Measurements from ENCODE around the gene TSPEAR. TPM values are rescaled to one million over a fixed set of nuclear protein-coding genes. Genes with fewer than 3 reads are reported as not detected.

Gene TSPEAR
- total and polyA plus RNA-seq, 2 donors (not counting 1 experiment from before 2014, with no cell fraction given) = not detected

DNA sequence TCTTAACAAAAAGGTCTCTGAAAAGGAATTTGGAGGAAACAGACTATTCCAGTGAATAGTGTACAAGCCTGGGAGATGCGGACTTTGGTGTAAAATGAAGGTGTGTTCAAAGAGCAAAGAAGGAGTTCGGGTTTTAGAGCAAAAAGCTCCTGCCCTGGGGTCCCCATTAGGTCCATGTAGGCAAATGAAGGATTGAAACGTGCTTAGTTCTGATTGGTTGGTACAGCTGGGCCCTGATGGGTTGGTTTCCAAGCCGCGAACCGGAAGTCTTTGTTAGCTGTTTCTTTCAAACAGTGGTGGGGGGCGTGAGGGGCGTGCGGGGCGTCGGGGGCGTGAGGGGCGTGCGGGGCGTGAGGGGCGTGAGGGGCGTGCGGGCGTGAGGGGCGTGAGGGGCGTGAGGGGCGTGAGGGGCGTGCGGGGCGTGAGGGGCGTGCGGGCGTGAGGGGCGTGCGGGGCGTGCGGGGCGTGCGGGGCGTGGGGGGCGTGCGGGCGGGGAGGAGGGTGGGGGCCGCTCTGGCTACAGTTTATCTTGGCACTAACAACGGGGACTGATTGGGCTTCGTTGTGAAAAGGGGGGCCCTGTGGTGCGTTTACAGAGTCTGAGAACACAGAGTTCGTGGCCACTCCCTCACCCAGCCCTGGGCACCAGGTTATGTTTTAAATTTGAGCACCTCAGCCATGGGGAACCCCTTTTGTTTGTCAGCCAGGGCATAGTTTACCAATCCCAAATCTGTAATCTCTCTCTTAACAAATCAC, 226.7 kb downstream of the TSPEAR start:
- no peak overlapping the region for H3K4me3 ChIP-seq (replicated peaks in 1 of 4; ENCODE audit: control extremely low read depth in 1 of 4, insufficient read depth in 1 of 4, low read depth in 3 of 4, low read length in 4 of 4)
- no peaks in the 10 kb centered on the region for H3K4me1 ChIP-seq (ENCODE audit: control insufficient read depth, extremely low read depth, insufficient read depth, low read length)
- TF ChIP-seq, protein P1, sequence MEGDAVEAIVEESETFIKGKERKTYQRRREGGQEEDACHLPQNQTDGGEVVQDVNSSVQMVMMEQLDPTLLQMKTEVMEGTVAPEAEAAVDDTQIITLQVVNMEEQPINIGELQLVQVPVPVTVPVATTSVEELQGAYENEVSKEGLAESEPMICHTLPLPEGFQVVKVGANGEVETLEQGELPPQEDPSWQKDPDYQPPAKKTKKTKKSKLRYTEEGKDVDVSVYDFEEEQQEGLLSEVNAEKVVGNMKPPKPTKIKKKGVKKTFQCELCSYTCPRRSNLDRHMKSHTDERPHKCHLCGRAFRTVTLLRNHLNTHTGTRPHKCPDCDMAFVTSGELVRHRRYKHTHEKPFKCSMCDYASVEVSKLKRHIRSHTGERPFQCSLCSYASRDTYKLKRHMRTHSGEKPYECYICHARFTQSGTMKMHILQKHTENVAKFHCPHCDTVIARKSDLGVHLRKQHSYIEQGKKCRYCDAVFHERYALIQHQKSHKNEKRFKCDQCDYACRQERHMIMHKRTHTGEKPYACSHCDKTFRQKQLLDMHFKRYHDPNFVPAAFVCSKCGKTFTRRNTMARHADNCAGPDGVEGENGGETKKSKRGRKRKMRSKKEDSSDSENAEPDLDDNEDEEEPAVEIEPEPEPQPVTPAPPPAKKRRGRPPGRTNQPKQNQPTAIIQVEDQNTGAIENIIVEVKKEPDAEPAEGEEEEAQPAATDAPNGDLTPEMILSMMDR (conservative IDR thresholded peaks at IDR 0.05 in 1 of 2, IDR thresholded peaks at IDR 0.05 in 1 of 2; ENCODE audit: low read depth in 1 of 2, low read length in 2 of 2) = no peak
- no peak for TF ChIP-seq EZH2 (IDR thresholded peaks at IDR 0.05; ENCODE audit: low read length, missing control alignments)
- no peaks in the 10 kb centered on the region for H3K9me3 ChIP-seq (ENCODE audit: control insufficient read depth, insufficient read depth, low read depth, low read length)
- no peak overlapping the region for H3K9ac ChIP-seq (ENCODE audit: insufficient read depth, low read length)
- no peaks in the 10 kb centered on the region for H3K27me3 ChIP-seq (ENCODE audit: control insufficient read depth, insufficient read depth, low read length)
- H3K4me2 ChIP-seq (ENCODE audit: extremely low read depth, insufficient read depth, low read length) = no peak overlapping the region
- no peak overlapping the region for H3K27ac ChIP-seq (ENCODE audit: insufficient read depth, low read length)
- no peaks in the 10 kb centered on the region for H4K20me1 ChIP-seq (ENCODE audit: control insufficient read depth, extremely low read depth, insufficient read depth, low read length)
- no peaks in the 10 kb centered on the region for H3K79me2 ChIP-seq (ENCODE audit: control insufficient read depth, insufficient read depth, low read length)
- no peaks in the 10 kb centered on the region for H3K36me3 ChIP-seq (ENCODE audit: control insufficient read depth, insufficient read depth, low read length)
- no peak for DNase-seq (ENCODE audit: low read depth in 2 of 2)
- H2AFZ ChIP-seq (ENCODE audit: low read length) = no peak overlapping the region

DNA sequence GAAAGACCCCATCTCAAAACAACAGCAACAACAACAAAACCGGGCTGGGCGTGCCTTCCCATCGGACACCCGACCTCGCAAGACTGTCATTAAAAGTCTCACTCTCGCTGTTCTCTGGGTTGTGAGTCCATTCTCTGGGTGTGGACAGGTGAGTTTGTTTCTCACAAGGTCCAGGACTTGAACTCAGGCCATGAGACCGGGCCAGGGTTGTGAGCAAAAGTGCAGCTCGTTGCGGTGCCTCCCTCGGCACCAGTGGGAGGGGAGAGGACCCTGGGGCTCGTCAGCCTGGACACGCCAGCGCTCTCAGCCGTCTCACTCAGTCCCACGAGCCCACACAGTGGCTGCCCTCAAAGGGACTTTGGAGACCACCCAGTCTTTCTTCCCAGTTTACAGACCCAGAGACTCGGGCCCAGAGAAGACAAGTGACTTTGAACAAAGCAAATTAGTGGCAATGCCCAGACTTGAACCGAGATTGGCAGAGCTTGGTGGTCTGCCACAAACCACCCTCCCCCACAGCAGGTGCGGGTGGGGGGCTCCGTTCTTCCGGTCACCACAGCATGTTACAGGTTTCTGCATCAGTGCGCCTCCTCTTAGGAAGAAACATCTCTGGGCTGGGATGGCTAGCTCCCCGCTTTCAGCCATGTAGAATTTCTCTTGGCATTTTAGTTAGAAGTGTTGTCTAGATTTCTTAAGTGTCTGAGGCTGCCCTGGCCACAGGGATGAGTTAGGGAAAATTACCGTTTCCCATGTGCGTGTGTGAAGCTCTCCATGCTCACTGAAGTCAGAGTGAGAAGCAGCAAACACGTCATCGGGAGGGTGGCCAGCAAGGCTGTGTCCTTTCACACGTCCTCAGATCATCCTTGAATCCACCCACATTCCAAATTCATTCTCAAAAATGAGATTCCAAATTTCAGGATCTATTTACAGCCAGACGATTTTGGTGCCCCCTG, 227.8 kb downstream of the TSPEAR start:
- Histone ChIP-seq H3K79me2 (ENCODE audit: control insufficient read depth, insufficient read depth, low read length) (no peaks in the 10 kb centered on the region), H3K4me2 (ENCODE audit: extremely low read depth, insufficient read depth, low read length) (no peak overlapping the region), H3K9me3 (ENCODE audit: control insufficient read depth, insufficient read depth, low read depth, low read length) (no peaks in the 10 kb centered on the region), H2AFZ (ENCODE audit: low read length) (no peak overlapping the region), H3K27me3 (ENCODE audit: control insufficient read depth, insufficient read depth, low read length) (no peaks in the 10 kb centered on the region), H3K4me3 (replicated peaks in 1 of 4; ENCODE audit: control extremely low read depth in 1 of 4, insufficient read depth in 1 of 4, low read depth in 3 of 4, low read length in 4 of 4) (no peak overlapping the region), H3K9ac (ENCODE audit: insufficient read depth, low read length) (no peak overlapping the region), H4K20me1 (ENCODE audit: control insufficient read depth, extremely low read depth, insufficient read depth, low read length) (no peaks in the 10 kb centered on the region), H3K4me1 (ENCODE audit: control insufficient read depth, extremely low read depth, insufficient read depth, low read length) (no peaks in the 10 kb centered on the region), H3K27ac (ENCODE audit: insufficient read depth, low read length) (no peak overlapping the region), H3K36me3 (ENCODE audit: control insufficient read depth, insufficient read depth, low read length) (no peaks in the 10 kb centered on the region)
- DNase-seq (ENCODE audit: low read depth in 2 of 2) = no peak
- TF ChIP-seq, protein P1 (conservative IDR thresholded peaks at IDR 0.05 in 1 of 2, IDR thresholded peaks at IDR 0.05 in 1 of 2; ENCODE audit: low read depth in 1 of 2, low read length in 2 of 2) = no peak
- no peak for TF ChIP-seq EZH2 (IDR thresholded peaks at IDR 0.05; ENCODE audit: low read length, missing control alignments)

DNA sequence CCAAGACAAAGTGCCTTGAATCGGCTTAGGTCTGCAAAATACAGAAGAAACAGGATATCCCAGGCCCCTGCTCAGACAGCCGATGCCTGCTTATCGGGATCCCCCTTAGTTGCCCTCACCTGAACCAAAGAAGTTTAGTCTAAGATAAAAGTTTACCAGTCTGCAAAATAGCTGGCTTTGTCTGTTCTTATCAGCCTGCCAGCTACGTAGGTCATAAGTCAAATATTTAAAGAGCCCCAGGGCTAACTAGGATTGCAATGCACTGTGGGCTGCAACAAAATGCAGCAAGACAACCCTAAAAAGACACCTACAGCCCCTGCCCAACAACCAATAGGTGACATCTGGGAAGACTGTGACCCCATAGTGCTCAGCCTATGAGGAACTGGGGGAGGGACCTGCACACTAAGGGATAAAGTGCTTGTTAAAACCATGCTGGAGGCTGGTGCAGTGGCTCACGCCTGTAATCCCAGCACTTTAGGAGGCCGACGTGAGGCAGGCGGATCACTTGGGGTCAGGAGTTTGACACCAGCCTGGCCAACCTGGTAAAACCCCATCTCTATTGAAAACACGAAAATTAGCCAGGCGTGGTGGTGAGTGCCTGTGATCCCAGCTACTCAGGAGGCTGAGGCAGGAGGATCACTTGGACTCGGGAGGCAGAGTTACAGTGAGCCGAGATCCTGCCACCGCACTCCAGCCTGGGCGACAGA, 228.6 kb downstream of the TSPEAR start:
- H3K27me3 ChIP-seq (ENCODE audit: control insufficient read depth, insufficient read depth, low read length) = no peaks in the 10 kb centered on the region
- no peak overlapping the region for H3K9ac ChIP-seq (ENCODE audit: insufficient read depth, low read length)
- no peak overlapping the region for H2AFZ ChIP-seq (ENCODE audit: low read length)
- H3K4me1 ChIP-seq (ENCODE audit: control insufficient read depth, extremely low read depth, insufficient read depth, low read length) = no peaks in the 10 kb centered on the region
- no peaks in the 10 kb centered on the region for H3K36me3 ChIP-seq (ENCODE audit: control insufficient read depth, insufficient read depth, low read length)
- no peak for TF ChIP-seq EZH2 (IDR thresholded peaks at IDR 0.05; ENCODE audit: low read length, missing control alignments)
- TF ChIP-seq, protein P1 (conservative IDR thresholded peaks at IDR 0.05 in 1 of 2, IDR thresholded peaks at IDR 0.05 in 1 of 2; ENCODE audit: low read depth in 1 of 2, low read length in 2 of 2) = no peak
- H3K79me2 ChIP-seq (ENCODE audit: control insufficient read depth, insufficient read depth, low read length) = no peaks in the 10 kb centered on the region
- no peaks in the 10 kb centered on the region for H4K20me1 ChIP-seq (ENCODE audit: control insufficient read depth, extremely low read depth, insufficient read depth, low read length)
- H3K27ac ChIP-seq (ENCODE audit: insufficient read depth, low read length) = no peak overlapping the region
- no peak overlapping the region for H3K4me3 ChIP-seq (replicated peaks in 1 of 4; ENCODE audit: control extremely low read depth in 1 of 4, insufficient read depth in 1 of 4, low read depth in 3 of 4, low read length in 4 of 4)
- H3K4me2 ChIP-seq (ENCODE audit: extremely low read depth, insufficient read depth, low read length) = no peak overlapping the region
- no peaks in the 10 kb centered on the region for H3K9me3 ChIP-seq (ENCODE audit: control insufficient read depth, insufficient read depth, low read depth, low read length)
- DNase-seq (ENCODE audit: low read depth in 2 of 2) = no peak

All from fibroblast of lung (primary cell).